ENCODE measurements around the gene HCN2.

HCN2 gene

GRCh38 chr19:589693-590395 is at the start of gene HCN2:
Gene HCN2, plus strand, starts transcription at chr19:589881. Its CDS starts 65 bp downstream, at chr19:589946.
- peak; percentile 84 for DNase-seq (ENCODE audit: low spot score)

- no peak for DNase-seq (ENCODE audit: low spot score)
These were observed 48.6 kb upstream of the HCN2 start for GRCh38 chr19:540867-541637.

GRCh38 chr19:541699-542098 is 48.0 kb upstream of the HCN2 start:
- no peak for DNase-seq (ENCODE audit: low spot score)

DNA sequence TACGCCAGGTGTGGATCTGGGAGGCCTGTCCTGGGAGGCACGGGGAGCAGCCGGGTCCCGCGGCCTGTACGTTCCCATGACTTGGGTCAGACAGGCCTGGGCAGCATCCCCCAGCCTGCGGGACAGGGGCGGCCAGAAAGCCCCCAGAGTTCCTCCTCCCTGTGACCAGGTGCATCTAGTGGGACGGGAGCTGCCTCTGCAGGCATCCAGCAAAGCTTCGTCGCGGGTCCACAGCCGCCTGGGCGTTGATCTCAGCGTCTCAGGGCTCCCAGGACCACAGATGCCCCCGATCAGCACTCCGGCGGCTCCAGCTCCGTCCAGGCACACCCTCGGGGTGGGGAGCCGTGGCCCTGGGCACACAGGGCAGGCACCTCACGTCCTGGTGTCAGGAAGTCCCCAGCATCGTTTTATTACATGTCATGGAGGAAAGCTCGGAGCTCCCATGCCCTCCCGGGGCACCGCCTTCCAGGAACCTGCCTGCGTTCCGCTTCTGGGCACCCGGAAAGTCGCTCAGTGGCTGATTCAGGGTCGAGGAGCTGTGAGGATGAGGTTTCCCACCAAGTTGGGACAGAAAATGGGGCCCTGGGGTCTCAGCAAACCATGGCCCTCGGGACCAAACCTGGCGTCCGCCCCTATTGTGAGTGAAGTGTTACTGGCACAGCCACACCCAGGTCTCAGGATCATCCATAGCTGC is 47.4 kb upstream of the HCN2 start:
- DNase-seq (ENCODE audit: low spot score) = no peak

GRCh38 chr19:543910-544608 is 45.6 kb upstream of the HCN2 start, which contains the start of gene GZMM:
Gene GZMM, plus strand, starts transcription at chr19:544053. Its CDS starts 19 bp downstream, at chr19:544072.
- no peak for DNase-seq (ENCODE audit: low spot score)

GRCh38 chr19:547117-547516 is 42.6 kb upstream of the HCN2 start:
- no peak for DNase-seq (ENCODE audit: low spot score)

GRCh38 chr19:547836-548720 is 41.6 kb upstream of the HCN2 start:
- no peak for DNase-seq (ENCODE audit: low spot score)

GRCh38 chr19:548886-549830 is 40.5 kb upstream of the HCN2 start:
- no peak for DNase-seq (ENCODE audit: low spot score)

- DNase-seq (ENCODE audit: low spot score) = no peak
These were observed 34.9 kb upstream of the HCN2 start for GRCh38 chr19:554817-555216.

DNA sequence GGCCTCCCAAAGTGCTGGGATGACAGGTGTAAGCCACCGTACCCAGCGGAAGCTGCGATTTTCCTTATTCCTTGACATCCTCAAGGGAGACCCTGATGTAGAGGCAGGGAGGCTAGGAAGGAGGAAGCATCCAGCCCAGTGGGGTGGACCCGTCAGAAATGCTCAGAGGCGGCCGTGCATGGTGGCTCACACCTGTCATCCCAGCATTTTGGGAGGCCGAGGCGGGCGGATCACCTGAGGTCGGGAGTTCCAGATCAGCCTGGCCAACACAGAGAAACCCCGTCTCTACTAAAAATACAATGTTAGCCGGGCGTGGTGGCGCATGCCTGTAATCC is 34.2 kb upstream of the HCN2 start:
- DNase-seq (ENCODE audit: low spot score) = no peak

DNA sequence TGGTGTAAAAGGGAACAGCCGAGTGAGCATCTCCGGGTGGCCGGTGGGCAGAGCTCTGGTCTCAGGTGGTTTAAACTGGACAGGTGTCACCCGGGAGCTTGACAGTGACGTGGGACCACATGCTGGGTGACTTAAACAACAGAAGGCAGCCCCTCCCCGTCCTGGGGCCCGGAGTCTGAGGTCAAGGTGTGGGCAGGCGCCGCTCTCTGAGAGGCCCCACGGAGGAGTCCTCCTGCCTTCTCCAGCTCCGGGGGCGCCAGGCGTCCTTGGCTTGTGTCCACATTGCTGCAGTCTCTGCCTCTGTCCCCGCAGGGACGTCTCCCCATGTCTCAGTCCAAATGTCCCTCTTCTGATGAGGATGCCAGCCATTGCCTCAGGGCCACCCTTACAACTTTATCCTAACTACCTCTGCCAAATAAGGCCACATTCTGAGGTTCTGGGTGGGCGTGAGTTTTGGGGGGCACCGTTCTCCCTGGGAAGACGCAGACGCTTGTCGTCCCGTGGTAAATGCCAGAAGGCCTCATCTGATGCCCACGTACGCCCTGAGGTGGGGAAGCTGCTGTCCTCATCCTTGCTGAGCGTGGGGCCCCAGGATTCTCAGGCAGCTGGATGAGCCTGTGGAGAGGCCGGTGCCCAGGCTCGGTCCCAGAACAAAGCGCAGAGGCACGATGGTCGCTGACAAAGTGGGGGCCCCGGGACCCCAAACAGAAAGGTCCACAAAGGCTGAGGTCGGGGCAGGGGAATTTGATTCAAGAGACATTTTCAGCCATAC is 32.9 kb upstream of the HCN2 start:
- no peak for DNase-seq (ENCODE audit: low spot score)

DNA sequence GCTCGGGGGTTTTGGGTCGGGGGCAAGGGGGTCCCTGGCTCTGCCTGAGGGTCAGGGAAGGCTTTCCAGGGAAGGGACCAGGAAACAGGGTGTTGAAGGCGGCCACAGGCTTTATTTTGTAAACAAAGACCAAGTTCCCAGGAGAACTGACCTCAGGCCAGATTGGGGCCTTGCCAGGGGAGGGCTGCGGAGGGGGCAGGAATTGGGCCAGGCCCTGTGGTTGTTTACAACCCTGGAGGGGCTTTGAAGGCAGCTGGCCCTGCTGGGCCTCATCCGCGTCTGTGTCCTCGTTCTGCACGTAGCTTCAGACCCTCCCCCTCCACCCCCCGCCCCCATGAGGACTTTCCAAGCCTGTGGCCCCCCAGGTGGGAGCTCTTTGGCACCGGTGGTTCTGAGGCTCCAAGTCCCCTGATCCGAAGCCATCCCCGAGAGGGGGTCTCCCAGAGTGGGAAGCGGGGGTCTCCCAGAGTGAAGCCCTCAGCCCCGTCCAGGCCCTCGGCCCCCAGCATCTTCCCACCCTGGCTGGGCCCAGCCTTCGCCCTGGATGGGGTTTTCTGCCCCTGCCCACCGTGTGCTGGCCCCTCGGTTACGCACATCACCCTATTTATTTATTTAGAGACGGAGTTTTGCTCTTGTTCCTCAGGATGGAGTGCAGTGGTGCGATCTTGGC is 30.8 kb upstream of the HCN2 start:
- DNase-seq (ENCODE audit: low spot score) = no peak

DNA sequence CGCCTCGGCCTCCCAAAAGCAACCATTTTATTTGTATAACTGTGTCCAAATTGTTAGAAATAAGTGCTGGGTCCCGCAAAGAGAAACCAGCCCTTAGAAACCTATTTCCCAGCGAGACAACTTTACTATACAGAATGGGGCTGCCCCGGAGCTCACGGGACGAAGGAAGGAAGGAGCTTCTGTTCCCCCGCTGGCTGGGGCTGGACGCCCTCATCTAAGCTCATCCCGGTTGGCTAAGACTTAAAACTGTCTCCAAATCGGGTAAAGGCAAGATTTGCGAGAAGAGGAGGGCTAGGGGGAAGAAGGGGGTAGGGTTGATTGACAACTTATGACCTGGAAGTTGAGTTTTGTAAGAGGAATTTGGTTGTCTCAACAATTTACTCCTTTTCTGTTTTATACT is 29.6 kb upstream of the HCN2 start:
- DNase-seq (ENCODE audit: low spot score) = no peak

DNA sequence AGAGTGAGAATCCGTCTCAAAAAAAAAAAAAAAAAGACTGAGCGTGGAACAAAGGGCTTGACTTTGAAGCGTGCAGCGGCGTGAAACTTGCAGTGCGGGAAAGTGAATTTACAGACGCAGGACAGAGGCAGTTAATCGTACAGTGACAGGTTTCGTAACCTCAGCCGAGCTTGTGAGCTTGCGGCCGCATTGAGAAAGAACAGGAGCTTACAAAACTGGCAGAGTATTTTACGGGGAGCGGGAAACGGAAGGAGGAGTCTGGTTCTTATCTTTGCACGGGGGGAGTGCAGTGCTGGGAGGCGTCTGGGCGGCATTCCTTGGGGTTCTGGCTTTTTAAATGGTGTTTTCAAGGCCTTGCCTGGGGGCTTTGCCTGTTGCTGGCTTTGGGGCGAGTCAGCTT is 23.3 kb upstream of the HCN2 start:
- no peak for DNase-seq (ENCODE audit: low spot score)

- no peak for DNase-seq (ENCODE audit: low spot score)
These were observed 22.8 kb upstream of the HCN2 start for GRCh38 chr19:566844-567243.

- no peak for DNase-seq (ENCODE audit: low spot score)
These were observed 22.3 kb upstream of the HCN2 start for GRCh38 chr19:567296-567900.

GRCh38 chr19:570251-570686 is 19.4 kb upstream of the HCN2 start:
- peak; percentile 63 for DNase-seq (ENCODE audit: low spot score)

GRCh38 chr19:570937-571565 is 18.6 kb upstream of the HCN2 start:
- DNase-seq (ENCODE audit: low spot score) = peak; percentile 65
